ELR (cell line): ENCODE data around the gene DPP3.
"Not testable (repeated sequence)": the region's sequence is repeated elsewhere in the genome, so short reads cannot be mapped to it uniquely, and the experiment has no call there.

Source experiments
- DNase-seq: peaks from one replicate; pipeline ENCODE4 v3.0.0-alpha.2; 2015; ENCODE audit warnings: low read depth

DPP3 gene

GRCh38 chr11:66464116-66464515, 16.1 kb upstream of the DPP3 start:
- DNase-seq: not testable (repeated sequence)

- no peak for DNase-seq
These were observed 15.3 kb upstream of the DPP3 start for GRCh38 chr11:66464916-66465315.

- no peak for DNase-seq
These were observed 14.6 kb upstream of the DPP3 start for GRCh38 chr11:66465373-66466224.

- DNase-seq: peak; percentile 90
These were observed 13.8 kb upstream of the DPP3 start, which contains the start of gene PELI3 for GRCh38 chr11:66466225-66467033. Gene PELI3, plus strand, starts transcription at chr11:66466905. Its CDS starts 1,224 bp downstream, at chr11:66468129.

GRCh38 chr11:66467034-66467659, 13.1 kb upstream of the DPP3 start:
- peak; percentile 58 for DNase-seq

- no peak for DNase-seq
These were observed 12.5 kb upstream of the DPP3 start for GRCh38 chr11:66467756-66468155.

- no peak for DNase-seq
These were observed 11.5 kb upstream of the DPP3 start for GRCh38 chr11:66468691-66469090.

GRCh38 chr11:66469441-66469840, 10.8 kb upstream of the DPP3 start:
- no peak for DNase-seq

- no peak for DNase-seq
These were observed 10.2 kb upstream of the DPP3 start for GRCh38 chr11:66470015-66470414.

- DNase-seq: no peak
These were observed 9.1 kb upstream of the DPP3 start for GRCh38 chr11:66471142-66471541.

GRCh38 chr11:66472054-66472453, 8.2 kb upstream of the DPP3 start:
- no peak for DNase-seq

- no peak for DNase-seq
These were observed 7.1 kb upstream of the DPP3 start for GRCh38 chr11:66473167-66473566.

- DNase-seq: no peak
These were observed 6.4 kb upstream of the DPP3 start for GRCh38 chr11:66473608-66474515.

GRCh38 chr11:66475349-66476172, 4.7 kb upstream of the DPP3 start:
- no peak for DNase-seq

GRCh38 chr11:66476173-66476840, 3.9 kb upstream of the DPP3 start:
- no peak for DNase-seq

GRCh38 chr11:66476841-66477251, 3.4 kb upstream of the DPP3 start:
- DNase-seq: no peak

GRCh38 chr11:66477263-66478201, 2.7 kb upstream of the DPP3 start:
- DNase-seq: no peak

GRCh38 chr11:66478729-66479393, 1.4 kb upstream of the DPP3 start:
- peak; percentile 30 for DNase-seq
